Glutamatergic neuron (in vitro differentiated cells): ENCODE results near the gene PKHD1. TPM values are rescaled to one million over a fixed set of nuclear protein-coding genes. Genes with fewer than 3 reads are reported as not detected.

ENCODE experiments used
- DNase-seq: peaks from one replicate; pipeline ENCODE4 v3.0.0; 2022
- H3K27ac Mint-ChIP-seq: one replicate; pipeline ENCODE4 v1.8.0; 2020; ENCODE audit warnings: mild to moderate bottlenecking, mixed read lengths, inconsistent platforms; ENCODE audit not compliant: unreplicated experiment
- H3K27me3 Mint-ChIP-seq: one replicate; pipeline ENCODE4 v1.8.0; 2020; ENCODE audit warnings: mild to moderate bottlenecking, moderate library complexity, mixed read lengths, inconsistent platforms; ENCODE audit not compliant: unreplicated experiment
- H3K36me3 Mint-ChIP-seq: one replicate; pipeline ENCODE4 v1.8.0; 2020; ENCODE audit warnings: mild to moderate bottlenecking, mixed read lengths, inconsistent platforms; ENCODE audit not compliant: unreplicated experiment
- H3K4me1 Mint-ChIP-seq: one replicate; pipeline ENCODE4 v1.8.0; 2020; ENCODE audit warnings: mild to moderate bottlenecking, low read depth, mixed read lengths, inconsistent platforms; ENCODE audit not compliant: unreplicated experiment
- H3K4me3 Mint-ChIP-seq: one replicate; pipeline ENCODE4 v1.8.0; 2020; ENCODE audit warnings: mild to moderate bottlenecking, mixed read lengths, inconsistent platforms; ENCODE audit not compliant: unreplicated experiment
- H3K9me3 Mint-ChIP-seq: one replicate; pipeline ENCODE4 v1.8.0; 2020; ENCODE audit warnings: mild to moderate bottlenecking, moderate library complexity, mixed read lengths, inconsistent platforms; ENCODE audit not compliant: unreplicated experiment
- CTCF ChIP-seq: fragments of 200-600 bp; sonication (generic); IDR thresholded peaks from one replicate; pipeline ENCODE4 v1.5.0; 2021; ENCODE audit not compliant: partially characterized antibody, unreplicated experiment
- total RNA-seq: library from RNA; stranded (reverse); fragmentation: NEBNext Ultra II Directional; extraction: Animal tissue kit (Norgen Biotek cat#: 25700); gene quantifications from one replicate; pipeline ENCODE4 v1.2.1, GENCODE V29; 2021; ENCODE audit not compliant: unreplicated experiment

The PKHD1 gene
- total RNA-seq, 1 donor from 2014 or later, result 0.02 TPM

DNA sequence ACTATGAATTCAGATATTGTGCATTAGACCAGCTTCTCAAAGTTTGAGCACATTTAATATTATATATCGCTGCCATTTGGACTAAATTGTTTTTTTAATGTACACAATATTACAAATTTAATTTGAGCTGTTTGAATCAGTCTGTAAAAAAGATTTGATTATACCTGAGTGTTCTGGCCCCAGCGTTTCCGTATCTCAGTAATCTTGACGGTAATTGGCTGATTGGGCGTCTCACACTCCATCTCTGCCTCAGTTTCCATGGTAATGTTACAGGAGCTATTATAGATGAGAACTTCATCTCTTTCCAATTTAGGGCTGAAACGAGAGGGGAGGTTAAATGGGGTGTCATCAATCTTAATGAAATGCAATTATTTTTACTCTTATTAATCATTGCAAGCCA lies 77.3 kb downstream of the PKHD1 start:
- no peak for TF ChIP-seq CTCF
- Mint-ChIP-seq H3K4me1 (no peaks in the 10 kb centered on the region), H3K9me3 (no peaks in the 10 kb centered on the region), H3K4me3 (no peak overlapping the region), H3K27ac (no peak overlapping the region), H3K27me3 (peaks cover 2% of the 10 kb centered on the region), H3K36me3 (no peaks in the 10 kb centered on the region)
- DNase-seq, result no peak

- Mint-ChIP-seq H3K36me3 (no peaks in the 10 kb centered on the region), H3K27me3 (peaks cover 2% of the 10 kb centered on the region), H3K4me1 (no peaks in the 10 kb centered on the region), H3K27ac (no peak overlapping the region), H3K4me3 (no peak overlapping the region), H3K9me3 (no peaks in the 10 kb centered on the region)
- DNase-seq, result no peak
- no peak for TF ChIP-seq CTCF
Measured at GRCh38 chr6:52009466-52010140, 77.8 kb downstream of the PKHD1 start.

GRCh38 chr6:52000064-52000463 lies 87.3 kb downstream of the PKHD1 start:
- H3K9me3 Mint-ChIP-seq, result no peaks in the 10 kb centered on the region
- no peak overlapping the region for H3K27ac Mint-ChIP-seq
- DNase-seq, result no peak
- H3K4me1 Mint-ChIP-seq, result peaks cover 5% of the 10 kb centered on the region
- TF ChIP-seq CTCF, result no peak
- no peaks in the 10 kb centered on the region for H3K27me3 Mint-ChIP-seq
- no peaks in the 10 kb centered on the region for H3K36me3 Mint-ChIP-seq
- no peak overlapping the region for H3K4me3 Mint-ChIP-seq

DNA sequence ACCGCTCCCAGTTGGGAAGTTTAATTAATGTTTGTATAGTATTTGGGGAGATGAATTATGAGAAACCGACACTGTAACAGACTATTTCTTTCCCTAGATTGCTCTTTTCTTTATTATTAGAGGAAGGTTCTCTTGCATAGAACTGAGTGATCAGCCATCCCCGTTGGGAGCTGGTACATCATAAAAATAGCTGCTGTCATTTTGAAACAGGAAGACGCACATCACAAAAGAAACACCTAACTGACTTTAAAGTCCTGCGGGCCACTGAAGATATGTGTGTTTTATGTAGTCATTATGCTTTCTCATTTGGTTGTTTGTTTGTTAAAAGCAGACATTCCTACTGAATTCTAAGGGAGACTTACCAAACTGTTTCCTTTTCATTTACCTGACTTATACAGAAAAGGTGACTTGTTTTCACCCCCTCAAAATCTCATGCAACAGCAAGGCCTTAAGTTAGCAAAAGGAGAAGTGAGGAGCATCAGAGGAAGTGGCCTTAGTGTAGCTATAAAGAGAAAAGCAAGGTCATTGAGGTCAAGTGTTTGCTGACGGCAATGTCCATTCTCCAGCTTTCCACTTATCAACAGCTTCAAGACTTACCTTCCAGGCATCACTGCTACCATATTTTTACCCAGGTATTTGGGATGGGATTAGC lies 91.0 kb downstream of the PKHD1 start:
- TF ChIP-seq CTCF, result no peak
- Mint-ChIP-seq H3K27me3 (no peaks in the 10 kb centered on the region), H3K27ac (no peak overlapping the region), H3K36me3 (no peaks in the 10 kb centered on the region), H3K4me1 (peaks cover 5% of the 10 kb centered on the region), H3K4me3 (no peak overlapping the region), H3K9me3 (no peaks in the 10 kb centered on the region)
- no peak for DNase-seq

- no peak for DNase-seq
- H3K27me3 Mint-ChIP-seq, result no peaks in the 10 kb centered on the region
- TF ChIP-seq CTCF, result no peak
- H3K36me3 Mint-ChIP-seq, result no peaks in the 10 kb centered on the region
- no peak overlapping the region for H3K27ac Mint-ChIP-seq
- peaks cover 5% of the 10 kb centered on the region for H3K4me1 Mint-ChIP-seq
- H3K9me3 Mint-ChIP-seq, result no peaks in the 10 kb centered on the region
- H3K4me3 Mint-ChIP-seq, result no peak overlapping the region
Measured at GRCh38 chr6:51995214-51995755, 92.1 kb downstream of the PKHD1 start.
